Activated naive CD4-positive, alpha-beta T cell treated with anti-CD3 and anti-CD28 coated beads, Interleukin-2, amount 50 U/mL, for 24 hours (primary cell): ENCODE measurements around the gene DENND1C.

Source experiments
- H3K27ac Mint-ChIP-seq: one replicate; pipeline ENCODE4 v1.8.0; 2021; ENCODE audit warnings: mild to moderate bottlenecking, mixed read lengths
- H3K27me3 Mint-ChIP-seq: one replicate; pipeline ENCODE4 v1.8.0; 2021; ENCODE audit warnings: mixed read lengths
- H3K36me3 Mint-ChIP-seq: one replicate; pipeline ENCODE4 v1.8.0; 2021; ENCODE audit warnings: mixed read lengths
- H3K4me1 Mint-ChIP-seq: one replicate; pipeline ENCODE4 v1.8.0; 2021; ENCODE audit warnings: mixed read lengths
- H3K4me3 Mint-ChIP-seq: one replicate; pipeline ENCODE4 v1.8.0; 2021; ENCODE audit warnings: mild to moderate bottlenecking, mixed read lengths
- H3K9me3 Mint-ChIP-seq: one replicate; pipeline ENCODE4 v1.8.0; 2021; ENCODE audit warnings: mixed read lengths

The DENND1C gene

GRCh38 chr19:6481541-6482342 is at the start of gene DENND1C:
DENND1C (minus strand) TSS chr19:6481787; CDS start chr19:6481695, 92 bp downstream.
- H3K9me3 Mint-ChIP-seq, result no peaks in the 10 kb centered on the region
- H3K27me3 Mint-ChIP-seq, result no peaks in the 10 kb centered on the region
- H3K36me3 Mint-ChIP-seq, result no peaks in the 10 kb centered on the region
- peak within 1 kb of the TSS; percentile 96 for H3K4me3 Mint-ChIP-seq
- peak within 1 kb of the TSS; percentile 92 for H3K27ac Mint-ChIP-seq
- H3K4me1 Mint-ChIP-seq, result peaks cover 41% of the 10 kb centered on the region

- no peaks in the 10 kb centered on the region for H3K9me3 Mint-ChIP-seq
- H3K4me3 Mint-ChIP-seq, result peak within 1 kb of the TSS; percentile 93
- no peaks in the 10 kb centered on the region for H3K36me3 Mint-ChIP-seq
- peaks cover 22% of the 10 kb centered on the region for H3K27me3 Mint-ChIP-seq
- peaks cover 33% of the 10 kb centered on the region for H3K4me1 Mint-ChIP-seq
- H3K27ac Mint-ChIP-seq, result peak within 1 kb of the TSS; percentile 79
These were observed 49.0 kb upstream of the DENND1C start, which contains the start of gene TNFSF9 for GRCh38 chr19:6530386-6531162. TNFSF9 (plus strand) TSS chr19:6531026; CDS start chr19:6531037, 11 bp downstream.

- no peaks in the 10 kb centered on the region for H3K9me3 Mint-ChIP-seq
- peaks cover 21% of the 10 kb centered on the region for H3K27me3 Mint-ChIP-seq
- H3K4me1 Mint-ChIP-seq, result peaks cover 33% of the 10 kb centered on the region
- H3K36me3 Mint-ChIP-seq, result no peaks in the 10 kb centered on the region
- peak overlapping the region; percentile 93 for H3K4me3 Mint-ChIP-seq
- H3K27ac Mint-ChIP-seq, result peak overlapping the region; percentile 14
These were observed 48.4 kb upstream of the DENND1C start for GRCh38 chr19:6529937-6530385.

- H3K27ac Mint-ChIP-seq, result no peak overlapping the region
- H3K9me3 Mint-ChIP-seq, result no peaks in the 10 kb centered on the region
- peaks cover 33% of the 10 kb centered on the region for H3K4me1 Mint-ChIP-seq
- H3K4me3 Mint-ChIP-seq, result peak overlapping the region; percentile 93
- H3K36me3 Mint-ChIP-seq, result no peaks in the 10 kb centered on the region
- H3K27me3 Mint-ChIP-seq, result peaks cover 18% of the 10 kb centered on the region
These were observed 47.8 kb upstream of the DENND1C start for GRCh38 chr19:6529351-6529750.

GRCh38 chr19:6528544-6529121 is 47.0 kb upstream of the DENND1C start:
- H3K27ac Mint-ChIP-seq, result no peak overlapping the region

GRCh38 chr19:6527893-6528543 is 46.4 kb upstream of the DENND1C start:
- no peaks in the 10 kb centered on the region for H3K36me3 Mint-ChIP-seq
- peaks cover 32% of the 10 kb centered on the region for H3K4me1 Mint-ChIP-seq
- H3K4me3 Mint-ChIP-seq, result no peak overlapping the region
- peak overlapping the region; percentile 3 for H3K27ac Mint-ChIP-seq
- peaks cover 12% of the 10 kb centered on the region for H3K27me3 Mint-ChIP-seq
- no peaks in the 10 kb centered on the region for H3K9me3 Mint-ChIP-seq

More at GRCh38 chr19:6528544-6529121, 47.0 kb upstream of the DENND1C start:
- Mint-ChIP-seq H3K4me3 (no peak overlapping the region), H3K4me1 (peaks cover 33% of the 10 kb centered on the region), H3K27me3 (peaks cover 12% of the 10 kb centered on the region), H3K36me3 (no peaks in the 10 kb centered on the region), H3K9me3 (no peaks in the 10 kb centered on the region)

- Mint-ChIP-seq H3K36me3 (no peaks in the 10 kb centered on the region), H3K27ac (no peak overlapping the region), H3K4me1 (peaks cover 6% of the 10 kb centered on the region), H3K27me3 (no peaks in the 10 kb centered on the region), H3K4me3 (no peak overlapping the region), H3K9me3 (no peaks in the 10 kb centered on the region)
These were observed 42.7 kb upstream of the DENND1C start for GRCh38 chr19:6524311-6524710.

- Mint-ChIP-seq H3K27me3 (no peaks in the 10 kb centered on the region), H3K9me3 (no peaks in the 10 kb centered on the region), H3K4me3 (no peak overlapping the region), H3K36me3 (no peaks in the 10 kb centered on the region), H3K27ac (no peak overlapping the region), H3K4me1 (peaks cover 18% of the 10 kb centered on the region)
These were observed 41.1 kb upstream of the DENND1C start for GRCh38 chr19:6522712-6523111.

- H3K36me3 Mint-ChIP-seq, result no peaks in the 10 kb centered on the region
- H3K9me3 Mint-ChIP-seq, result no peaks in the 10 kb centered on the region
- H3K4me1 Mint-ChIP-seq, result peaks cover 25% of the 10 kb centered on the region
- no peaks in the 10 kb centered on the region for H3K27me3 Mint-ChIP-seq
- peak overlapping the region; percentile 19 for H3K27ac Mint-ChIP-seq
- no peak overlapping the region for H3K4me3 Mint-ChIP-seq
These were observed 40.4 kb upstream of the DENND1C start for GRCh38 chr19:6521718-6522646.

- Mint-ChIP-seq H3K36me3 (no peaks in the 10 kb centered on the region), H3K9me3 (no peaks in the 10 kb centered on the region), H3K27ac (no peak overlapping the region), H3K4me3 (no peak overlapping the region), H3K27me3 (no peaks in the 10 kb centered on the region), H3K4me1 (peaks cover 35% of the 10 kb centered on the region)
These were observed 37.7 kb upstream of the DENND1C start for GRCh38 chr19:6519289-6519688.

GRCh38 chr19:6518145-6518911 is 36.7 kb upstream of the DENND1C start:
- Mint-ChIP-seq H3K4me3 (peak overlapping the region; percentile 6), H3K4me1 (peaks cover 35% of the 10 kb centered on the region), H3K27me3 (no peaks in the 10 kb centered on the region), H3K9me3 (no peaks in the 10 kb centered on the region), H3K27ac (peak overlapping the region; percentile 85), H3K36me3 (no peaks in the 10 kb centered on the region)

- Mint-ChIP-seq H3K9me3 (no peaks in the 10 kb centered on the region), H3K4me1 (peaks cover 31% of the 10 kb centered on the region), H3K36me3 (no peaks in the 10 kb centered on the region), H3K27ac (peak overlapping the region; percentile 52), H3K27me3 (no peaks in the 10 kb centered on the region), H3K4me3 (peak overlapping the region; percentile 90)
These were observed 35.2 kb upstream of the DENND1C start for GRCh38 chr19:6516659-6517291.

GRCh38 chr19:6516018-6516658 is 34.6 kb upstream of the DENND1C start:
- Mint-ChIP-seq H3K27me3 (no peaks in the 10 kb centered on the region), H3K4me1 (peaks cover 34% of the 10 kb centered on the region), H3K36me3 (no peaks in the 10 kb centered on the region), H3K4me3 (peak overlapping the region; percentile 90), H3K9me3 (no peaks in the 10 kb centered on the region), H3K27ac (peak overlapping the region; percentile 20)
